GM10248 (cell line): Measurements from ENCODE around the gene GNPDA2.
"Not testable (repeated sequence)": the region's sequence is repeated elsewhere in the genome, so short reads cannot be mapped to it uniquely, and the experiment has no call there.

ENCODE experiments used
- CTCF ChIA-PET: fragments of 300-600 bp; sonication (Branson Sonifier 250); formaldehyde crosslinking; extraction: SDS; loops from one replicate; lab custom pipeline; 2021; ENCODE audit warnings: antibody characterized with exemption; lab: Yijun Ruan, JAX
- POLR2A ChIA-PET: fragments of 350-650 bp; sonication (Branson Sonifier 250); formaldehyde crosslinking; extraction: SDS; loops from one replicate; lab custom pipeline; 2020; ENCODE audit warnings: antibody characterized with exemption; lab: Yijun Ruan, JAX
- DNase-seq: peaks from one replicate; pipeline ENCODE4 v3.0.0; 2012; ENCODE audit errors: extremely low spot score
- TF ChIP-seq, protein P1 (sequence below): IDR thresholded peaks from 2 replicates; pipeline ENCODE4 v1.5.1; 2012; ENCODE audit warnings: mild to moderate bottlenecking, low read depth; ENCODE audit errors: extremely low read depth, missing control alignments, control extremely low read depth

GNPDA2 gene

DNA sequence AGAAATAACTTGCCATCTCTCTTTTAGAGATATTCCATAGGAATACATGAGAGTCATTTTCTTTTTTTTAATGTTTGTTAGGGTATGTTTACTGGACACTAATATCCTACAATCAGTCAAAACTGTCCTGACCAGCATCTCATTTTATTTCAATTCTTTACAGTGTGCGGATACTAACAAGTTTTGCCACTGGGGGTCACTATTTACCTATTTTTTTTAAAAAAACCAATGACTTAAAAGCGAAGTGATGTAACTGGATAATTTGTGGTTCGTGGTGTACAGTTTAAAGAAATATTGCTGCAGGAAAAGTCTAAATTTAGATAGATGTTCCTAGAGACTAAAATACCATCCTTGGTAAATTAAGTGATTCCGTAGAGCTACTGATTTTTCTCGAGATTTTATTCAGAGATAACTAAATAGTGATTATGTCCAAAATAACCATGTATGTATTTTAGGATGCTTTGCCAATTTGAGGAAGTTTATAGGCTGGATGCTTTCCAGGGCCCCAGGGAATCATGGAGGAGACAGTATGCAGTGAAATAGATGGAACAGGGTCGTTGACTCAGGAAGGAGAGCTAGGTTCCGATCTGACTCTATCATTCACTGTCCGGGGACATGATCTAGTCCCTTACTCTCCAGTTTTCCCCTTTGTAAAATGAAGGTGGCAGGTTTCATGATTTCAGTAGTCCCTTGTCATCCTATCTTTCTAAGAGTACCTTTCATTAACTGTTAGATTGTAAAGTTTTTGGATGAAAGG, 34.0 kb upstream of the GNPDA2 start:
- POLR2A ChIA-PET: no interaction called here
- TF ChIP-seq, protein P1, sequence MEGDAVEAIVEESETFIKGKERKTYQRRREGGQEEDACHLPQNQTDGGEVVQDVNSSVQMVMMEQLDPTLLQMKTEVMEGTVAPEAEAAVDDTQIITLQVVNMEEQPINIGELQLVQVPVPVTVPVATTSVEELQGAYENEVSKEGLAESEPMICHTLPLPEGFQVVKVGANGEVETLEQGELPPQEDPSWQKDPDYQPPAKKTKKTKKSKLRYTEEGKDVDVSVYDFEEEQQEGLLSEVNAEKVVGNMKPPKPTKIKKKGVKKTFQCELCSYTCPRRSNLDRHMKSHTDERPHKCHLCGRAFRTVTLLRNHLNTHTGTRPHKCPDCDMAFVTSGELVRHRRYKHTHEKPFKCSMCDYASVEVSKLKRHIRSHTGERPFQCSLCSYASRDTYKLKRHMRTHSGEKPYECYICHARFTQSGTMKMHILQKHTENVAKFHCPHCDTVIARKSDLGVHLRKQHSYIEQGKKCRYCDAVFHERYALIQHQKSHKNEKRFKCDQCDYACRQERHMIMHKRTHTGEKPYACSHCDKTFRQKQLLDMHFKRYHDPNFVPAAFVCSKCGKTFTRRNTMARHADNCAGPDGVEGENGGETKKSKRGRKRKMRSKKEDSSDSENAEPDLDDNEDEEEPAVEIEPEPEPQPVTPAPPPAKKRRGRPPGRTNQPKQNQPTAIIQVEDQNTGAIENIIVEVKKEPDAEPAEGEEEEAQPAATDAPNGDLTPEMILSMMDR: peak; percentile 37
- CTCF ChIA-PET: interaction anchor here (0.7 to 2.6 kb wide), 15 partner anchors 8 to 1888 kb away, joined by 3 to 9 read pairs (median 4); partner anchors contain the start of gene GNPDA2
- peak; percentile 12 for DNase-seq

DNA sequence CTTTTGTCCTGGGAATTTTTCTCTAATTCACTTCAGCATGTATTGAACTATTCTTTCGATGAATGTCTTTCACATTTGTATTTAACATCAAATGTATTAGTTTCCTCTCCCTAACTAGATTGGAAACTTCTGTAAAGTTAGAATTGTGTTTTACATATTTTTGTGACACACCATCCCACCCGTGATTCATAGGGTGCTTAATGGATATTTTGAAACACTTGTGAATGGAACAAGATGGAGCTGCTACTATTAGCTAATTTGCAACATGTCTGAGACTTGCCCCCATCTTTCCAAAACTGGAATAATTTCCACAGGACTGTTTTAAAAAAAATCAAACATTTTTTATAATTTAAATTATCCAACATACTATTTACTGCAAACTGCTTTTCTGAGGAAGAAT, 30.2 kb upstream of the GNPDA2 start:
- TF ChIP-seq, protein P1: no peak
- DNase-seq: no peak
- ChIA-PET POLR2A (no interaction called here), CTCF (interaction anchor here (1.4 kb wide), 1 partner anchor 687 kb away, joined by 3 read pairs; no protein-coding TSS in a partner anchor)

DNA sequence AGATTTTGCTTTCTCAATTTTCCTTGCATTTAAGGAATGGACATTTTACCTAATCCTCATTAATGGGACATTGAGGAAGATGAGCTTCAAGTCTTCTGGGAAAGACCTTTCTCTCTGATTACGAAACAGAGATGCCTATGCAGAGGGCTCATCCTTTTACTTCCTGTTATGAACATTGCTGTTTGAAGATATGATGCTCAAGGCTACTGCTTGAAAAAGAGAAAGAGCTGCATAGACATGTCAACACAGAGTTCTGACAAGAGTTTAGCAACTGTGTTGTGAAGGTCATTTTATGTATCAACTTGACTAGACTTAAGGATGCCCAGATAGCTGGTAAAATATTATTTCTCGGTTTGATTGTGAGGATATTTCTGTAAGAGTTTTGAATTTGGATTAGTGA, 13.8 kb upstream of the GNPDA2 start:
- no peak for DNase-seq
- ChIA-PET POLR2A (no interaction called here), CTCF (interaction anchor here (1.6 kb wide), 1 partner anchor 11 kb away, joined by 3 read pairs; no protein-coding TSS in a partner anchor)
- TF ChIP-seq, protein P1: no peak

DNA sequence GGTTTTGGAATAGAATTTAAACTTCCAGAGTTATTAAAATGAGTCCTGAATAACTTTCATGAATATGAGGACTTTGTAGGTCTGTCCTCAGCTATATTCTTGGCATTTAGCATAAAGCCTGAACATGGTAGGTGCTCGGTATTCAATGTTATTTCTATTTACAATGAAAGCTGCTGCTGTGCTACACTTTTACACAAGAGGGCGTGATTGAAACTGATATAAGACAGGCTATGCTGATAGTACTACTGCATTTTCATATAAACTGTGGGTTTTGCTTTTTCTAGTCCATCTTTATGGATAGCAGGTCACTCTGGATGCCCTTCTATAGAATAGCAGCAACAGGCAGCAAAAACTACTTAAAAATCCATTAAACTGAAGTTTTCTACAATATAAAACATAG, 12.3 kb upstream of the GNPDA2 start:
- ChIA-PET POLR2A (no interaction called here), CTCF (no interaction called here)
- DNase-seq: peak; percentile 2
- TF ChIP-seq, protein P1: no peak

DNA sequence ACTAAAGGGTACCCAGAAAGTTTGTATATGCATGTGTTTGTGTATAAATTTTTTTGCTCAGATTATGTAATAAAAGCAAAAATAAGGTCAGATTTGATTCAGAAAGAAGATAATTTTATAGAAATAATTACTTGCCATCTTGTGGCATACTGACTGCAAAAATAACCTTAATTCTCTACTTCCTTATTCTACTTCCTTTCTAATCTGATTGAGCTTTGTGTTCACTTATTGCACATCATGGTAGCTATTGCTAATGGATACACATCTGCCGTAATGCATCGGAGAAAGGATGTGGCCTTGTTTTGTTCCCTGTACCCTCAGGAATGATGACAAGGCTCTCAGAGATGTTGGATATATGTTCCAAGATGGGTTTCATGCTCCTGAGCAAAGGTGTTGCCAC, 10.5 kb upstream of the GNPDA2 start:
- no peak for DNase-seq
- CTCF ChIA-PET: interaction anchor here (0.7 kb wide), 1 partner anchor 43 kb away, joined by 3 read pairs; no protein-coding TSS in a partner anchor
- POLR2A ChIA-PET: interaction anchor here (0.5 kb wide), 1 partner anchor 208 kb away, joined by 3 read pairs; no protein-coding TSS in a partner anchor
- TF ChIP-seq, protein P1: no peak

DNA sequence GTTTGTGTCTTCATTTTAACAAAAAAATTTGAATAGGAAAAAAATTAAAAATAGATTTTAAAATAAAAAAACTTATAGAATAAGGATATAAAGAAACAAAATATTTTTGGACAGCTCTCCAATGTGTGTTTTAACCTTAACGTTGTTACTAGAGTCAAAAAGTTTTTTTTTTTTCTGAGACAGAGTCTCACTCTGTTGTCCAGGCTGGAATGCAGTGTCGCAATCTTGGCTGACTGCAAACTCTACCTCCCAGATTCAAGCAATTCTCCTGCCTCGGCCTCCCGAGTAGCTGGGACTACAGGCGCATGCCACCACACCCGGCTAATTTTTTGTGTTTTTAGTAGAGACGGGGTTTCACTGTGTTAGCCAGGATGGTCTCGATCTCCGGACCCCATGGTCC, 2.3 kb upstream of the GNPDA2 start:
- POLR2A ChIA-PET, DNase-seq: not testable (repeated sequence)
- CTCF ChIA-PET: interaction anchor here (1.2 kb wide), 1 partner anchor 11 kb away, joined by 3 read pairs; no protein-coding TSS in a partner anchor

DNA sequence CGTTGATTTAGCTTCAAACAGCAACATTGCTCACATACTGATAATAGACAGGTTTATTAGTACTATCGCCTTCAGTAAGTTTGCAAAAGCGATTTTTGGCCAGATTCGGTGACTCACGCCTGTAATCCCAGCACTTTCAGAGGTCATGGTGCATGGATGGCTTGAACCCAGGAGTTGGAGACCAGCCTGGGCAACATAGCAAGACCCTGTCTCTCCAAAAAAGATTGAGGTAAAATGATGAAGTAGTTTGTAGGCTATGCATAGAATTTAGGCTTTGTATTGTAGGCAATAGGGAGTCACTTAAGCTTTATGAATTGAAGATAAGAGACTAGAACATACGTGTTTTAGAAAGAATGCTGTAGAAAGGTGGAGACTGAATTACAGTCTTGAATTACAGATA, 1.1 kb upstream of the GNPDA2 start:
- DNase-seq: no peak
- ChIA-PET CTCF (interaction anchor here (0.6 to 1.5 kb wide), 4 partner anchors 9 to 45 kb away, joined by 3 to 5 read pairs (median 3); no protein-coding TSS in a partner anchor), POLR2A (no interaction called here)
- TF ChIP-seq, protein P1: no peak
